Ishikawa (cell line): ENCODE measurements around the gene SPINK9.

Experiments
- CEBPB ChIP-seq: IDR thresholded peaks from 2 replicates; pipeline ENCODE4 v1.6.1; 2012
- CREB1 ChIP-seq: IDR thresholded peaks from 2 replicates; pipeline ENCODE4 v1.6.1; 2012; ENCODE audit warnings: low read depth
- EGR1 ChIP-seq: IDR thresholded peaks from 2 replicates; pipeline ENCODE4 v1.6.1; 2012
- EP300 ChIP-seq: IDR thresholded peaks from 2 replicates; pipeline ENCODE4 v1.6.1; 2012; ENCODE audit warnings: borderline replicate concordance
- FOXM1 ChIP-seq: IDR thresholded peaks from 2 replicates; pipeline ENCODE4 v1.6.1; 2012; ENCODE audit warnings: low read depth, borderline replicate concordance
- NFIC ChIP-seq: IDR thresholded peaks from 2 replicates; pipeline ENCODE4 v1.6.1; 2012
- RAD21 ChIP-seq: IDR thresholded peaks from 2 replicates; pipeline ENCODE4 v1.6.1; 2012; ENCODE audit warnings: low read depth
- TAF1 ChIP-seq: IDR thresholded peaks from 2 replicates; pipeline ENCODE4 v1.6.1; 2012; ENCODE audit warnings: low read depth, mild to moderate bottlenecking
- TCF12 ChIP-seq: IDR thresholded peaks from 2 replicates; pipeline ENCODE4 v1.6.1; 2012; ENCODE audit warnings: low read depth
- TEAD4 ChIP-seq: IDR thresholded peaks from 2 replicates; pipeline ENCODE4 v1.6.1; 2012
- YY1 ChIP-seq: IDR thresholded peaks from 2 replicates; pipeline ENCODE4 v1.6.1; 2012; ENCODE audit warnings: low read depth
- ZBTB7A ChIP-seq: IDR thresholded peaks from 2 replicates; pipeline ENCODE4 v1.6.1; 2012; ENCODE audit warnings: low read depth
- TF ChIP-seq, protein P1 (sequence below): IDR thresholded peaks from 2 replicates; pipeline ENCODE4 v1.6.1; 2012; ENCODE audit warnings: low read depth, mild to moderate bottlenecking
- TF ChIP-seq, protein P2 (sequence below): IDR thresholded peaks from 2 replicates; pipeline ENCODE4 v1.6.1; 2012
- TF ChIP-seq, protein P3 (sequence below): IDR thresholded peaks from 2 replicates; pipeline ENCODE4 v1.6.1; 2012

SPINK9 gene

DNA sequence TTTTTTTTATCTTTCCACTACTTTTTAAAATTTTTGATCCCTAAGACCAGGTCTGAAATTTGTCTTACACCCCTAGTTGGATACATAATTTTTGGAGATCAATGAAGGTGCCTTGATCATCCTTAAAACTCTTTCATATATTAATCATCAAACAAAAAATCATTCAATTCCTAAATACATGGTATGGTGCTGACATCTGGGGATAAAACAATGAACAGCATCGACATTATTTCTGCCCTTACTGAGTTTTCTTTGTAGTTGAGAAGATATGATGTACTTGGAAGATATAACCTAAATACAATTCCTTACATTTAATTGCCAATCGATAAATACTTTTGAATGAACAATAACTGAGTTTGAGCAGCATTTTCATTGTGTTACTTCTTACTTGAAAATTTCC lies 18.3 kb downstream of the SPINK9 start:
- no peak for TF ChIP-seq YY1
- TF ChIP-seq TEAD4: no peak
- TF ChIP-seq ZBTB7A: no peak
- no peak for TF ChIP-seq CREB1
- TF ChIP-seq, protein P1, sequence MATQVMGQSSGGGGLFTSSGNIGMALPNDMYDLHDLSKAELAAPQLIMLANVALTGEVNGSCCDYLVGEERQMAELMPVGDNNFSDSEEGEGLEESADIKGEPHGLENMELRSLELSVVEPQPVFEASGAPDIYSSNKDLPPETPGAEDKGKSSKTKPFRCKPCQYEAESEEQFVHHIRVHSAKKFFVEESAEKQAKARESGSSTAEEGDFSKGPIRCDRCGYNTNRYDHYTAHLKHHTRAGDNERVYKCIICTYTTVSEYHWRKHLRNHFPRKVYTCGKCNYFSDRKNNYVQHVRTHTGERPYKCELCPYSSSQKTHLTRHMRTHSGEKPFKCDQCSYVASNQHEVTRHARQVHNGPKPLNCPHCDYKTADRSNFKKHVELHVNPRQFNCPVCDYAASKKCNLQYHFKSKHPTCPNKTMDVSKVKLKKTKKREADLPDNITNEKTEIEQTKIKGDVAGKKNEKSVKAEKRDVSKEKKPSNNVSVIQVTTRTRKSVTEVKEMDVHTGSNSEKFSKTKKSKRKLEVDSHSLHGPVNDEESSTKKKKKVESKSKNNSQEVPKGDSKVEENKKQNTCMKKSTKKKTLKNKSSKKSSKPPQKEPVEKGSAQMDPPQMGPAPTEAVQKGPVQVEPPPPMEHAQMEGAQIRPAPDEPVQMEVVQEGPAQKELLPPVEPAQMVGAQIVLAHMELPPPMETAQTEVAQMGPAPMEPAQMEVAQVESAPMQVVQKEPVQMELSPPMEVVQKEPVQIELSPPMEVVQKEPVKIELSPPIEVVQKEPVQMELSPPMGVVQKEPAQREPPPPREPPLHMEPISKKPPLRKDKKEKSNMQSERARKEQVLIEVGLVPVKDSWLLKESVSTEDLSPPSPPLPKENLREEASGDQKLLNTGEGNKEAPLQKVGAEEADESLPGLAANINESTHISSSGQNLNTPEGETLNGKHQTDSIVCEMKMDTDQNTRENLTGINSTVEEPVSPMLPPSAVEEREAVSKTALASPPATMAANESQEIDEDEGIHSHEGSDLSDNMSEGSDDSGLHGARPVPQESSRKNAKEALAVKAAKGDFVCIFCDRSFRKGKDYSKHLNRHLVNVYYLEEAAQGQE: no peak
- no peak for TF ChIP-seq EP300
- peak; percentile 4; the same call in 1 of the 2 replicates for TF ChIP-seq RAD21

DNA sequence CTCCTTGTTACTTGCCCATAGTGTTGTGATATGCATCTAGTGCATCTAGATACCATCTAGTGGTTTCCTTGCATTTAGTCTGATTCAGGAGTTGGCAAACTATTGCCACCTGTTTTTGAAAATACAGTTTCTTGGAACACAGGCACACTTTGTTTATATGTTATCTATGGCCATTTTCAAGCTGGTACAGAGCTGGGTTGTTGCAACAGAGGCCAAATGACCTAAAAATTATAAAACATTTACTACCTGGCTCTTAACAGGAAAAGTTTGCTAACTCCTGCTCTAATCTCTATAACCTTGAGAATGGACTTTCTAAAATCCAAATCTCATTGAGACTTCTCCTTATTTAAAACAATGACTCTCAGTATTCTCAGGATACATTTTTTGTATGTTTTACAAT lies 29.0 kb downstream of the SPINK9 start:
- TF ChIP-seq YY1: no peak
- TF ChIP-seq, protein P1: no peak

DNA sequence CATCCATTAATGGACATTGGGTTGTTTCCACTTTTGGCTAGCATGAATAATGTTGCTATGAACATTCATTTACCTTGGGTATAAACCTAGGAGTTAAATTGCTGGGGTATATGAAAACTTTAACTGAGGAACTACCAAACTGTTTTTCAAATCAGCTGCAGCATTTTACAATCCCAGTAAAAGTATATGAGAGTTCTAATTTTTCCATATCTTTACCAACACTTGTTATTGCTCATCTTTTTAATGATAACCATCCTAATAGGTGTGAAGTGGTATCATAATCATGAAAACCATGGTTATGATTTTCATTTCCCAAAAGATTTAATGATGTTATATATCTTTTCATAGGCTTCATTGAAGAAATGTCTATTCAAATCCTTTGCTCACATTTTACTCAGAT lies 32.9 kb downstream of the SPINK9 start:
- TF ChIP-seq EGR1 (no peak), FOXM1 (no peak)

DNA sequence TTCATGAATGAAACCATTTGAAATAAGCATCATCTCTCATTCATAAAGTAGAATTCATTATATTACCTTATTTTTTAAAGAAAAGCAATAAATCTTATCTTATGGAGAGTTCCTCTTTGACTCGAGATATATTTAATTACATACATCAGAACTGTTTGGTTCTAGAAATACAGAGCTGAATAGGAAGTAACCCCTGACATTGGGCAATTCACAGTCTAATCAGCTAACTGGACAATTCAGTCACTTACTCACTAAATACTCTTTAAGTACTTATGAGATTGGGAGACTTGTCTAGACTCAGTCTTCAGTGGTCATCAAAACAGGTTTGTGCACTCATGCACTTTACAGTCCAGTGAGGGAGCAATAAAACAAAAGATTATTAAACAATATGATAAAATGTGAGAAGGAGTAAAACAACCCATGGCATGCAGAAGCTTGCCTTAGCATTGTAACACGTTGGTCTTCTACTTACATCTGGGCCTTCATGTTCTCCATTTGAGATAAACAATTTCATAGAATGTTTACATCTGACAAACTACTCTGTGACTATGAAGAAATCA lies 36.9 kb downstream of the SPINK9 start:
- TF ChIP-seq, protein P2, sequence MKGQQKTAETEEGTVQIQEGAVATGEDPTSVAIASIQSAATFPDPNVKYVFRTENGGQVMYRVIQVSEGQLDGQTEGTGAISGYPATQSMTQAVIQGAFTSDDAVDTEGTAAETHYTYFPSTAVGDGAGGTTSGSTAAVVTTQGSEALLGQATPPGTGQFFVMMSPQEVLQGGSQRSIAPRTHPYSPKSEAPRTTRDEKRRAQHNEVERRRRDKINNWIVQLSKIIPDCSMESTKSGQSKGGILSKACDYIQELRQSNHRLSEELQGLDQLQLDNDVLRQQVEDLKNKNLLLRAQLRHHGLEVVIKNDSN: no peak
- TF ChIP-seq EP300 (no peak), TAF1 (no peak), CEBPB (no peak), RAD21 (no peak), NFIC (no peak), CREB1 (no peak), FOXM1 (no peak), YY1 (no peak), TEAD4 (no peak), ZBTB7A (no peak), EGR1 (no peak), TCF12 (no peak)
- TF ChIP-seq, protein P1: no peak
- TF ChIP-seq, protein P3, sequence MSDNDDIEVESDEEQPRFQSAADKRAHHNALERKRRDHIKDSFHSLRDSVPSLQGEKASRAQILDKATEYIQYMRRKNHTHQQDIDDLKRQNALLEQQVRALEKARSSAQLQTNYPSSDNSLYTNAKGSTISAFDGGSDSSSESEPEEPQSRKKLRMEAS: no peak

DNA sequence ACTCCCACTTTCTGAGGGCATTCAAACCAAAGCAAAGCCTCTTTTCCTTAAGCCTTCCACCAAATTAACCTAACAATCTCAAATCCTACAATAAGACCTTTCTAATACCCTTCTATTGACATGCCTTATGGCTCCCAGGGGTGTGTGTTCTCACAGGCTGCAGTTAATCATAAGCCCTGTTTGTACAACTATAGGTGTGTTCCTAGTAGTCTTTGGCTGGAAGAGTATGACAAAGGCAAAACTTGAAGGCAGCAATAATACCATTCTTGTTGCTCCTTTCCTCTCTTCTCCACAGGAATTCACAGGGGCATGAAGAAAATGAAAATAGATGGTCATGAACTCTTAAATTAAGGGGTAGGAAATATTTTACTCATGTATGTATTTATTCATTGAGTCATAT lies 37.5 kb downstream of the SPINK9 start:
- TF ChIP-seq YY1 (no peak), RAD21 (no peak), CREB1 (no peak), CEBPB (no peak), EGR1 (no peak), ZBTB7A (no peak), NFIC (no peak), FOXM1 (no peak), TEAD4 (no peak), TCF12 (no peak), TAF1 (no peak), EP300 (no peak)
- TF ChIP-seq, protein P3: no peak
- TF ChIP-seq, protein P1: no peak
- TF ChIP-seq, protein P2: no peak
